T1000 (cell line): Measurements from ENCODE around the gene LOXHD1.
A peak's percentile ranks its signal among the peaks of the same experiment; 100 is the strongest.

Source experiments
- DNase-seq: peaks from one replicate; lab custom pipeline; 2025; ENCODE audit warnings: mixed read lengths; lab: John Stamatoyannopoulos, UW

Gene LOXHD1

GRCh38 chr18:46546111-46546640 is 110.8 kb downstream of the LOXHD1 start:
- DNase-seq = no peak

GRCh38 chr18:46542545-46542944 is 114.5 kb downstream of the LOXHD1 start:
- no peak for DNase-seq

- no peak for DNase-seq
Observed at GRCh38 chr18:46541626-46542189, 115.3 kb downstream of the LOXHD1 start.

- no peak for DNase-seq
Observed at GRCh38 chr18:46538376-46538775, 118.6 kb downstream of the LOXHD1 start.

GRCh38 chr18:46536215-46536874 is 120.7 kb downstream of the LOXHD1 start:
- no peak for DNase-seq

- no peak for DNase-seq
Observed at GRCh38 chr18:46531482-46531881, 125.5 kb downstream of the LOXHD1 start.

- DNase-seq = no peak
Observed at GRCh38 chr18:46528037-46528436, 129.0 kb downstream of the LOXHD1 start.

- DNase-seq = no peak
Observed at GRCh38 chr18:46519870-46520269, 137.2 kb downstream of the LOXHD1 start.

- no peak for DNase-seq
Observed at GRCh38 chr18:46518438-46518837, 138.6 kb downstream of the LOXHD1 start.

- DNase-seq = no peak
Observed at GRCh38 chr18:46516555-46516954, 140.5 kb downstream of the LOXHD1 start.

- no peak for DNase-seq
Observed at GRCh38 chr18:46510386-46510785, 146.6 kb downstream of the LOXHD1 start.

- DNase-seq = no peak
Observed at GRCh38 chr18:46509530-46509929, 147.5 kb downstream of the LOXHD1 start.

- DNase-seq = no peak
Observed at GRCh38 chr18:46506974-46507586, 149.9 kb downstream of the LOXHD1 start.

- no peak for DNase-seq
Observed at GRCh38 chr18:46502444-46502843, 154.6 kb downstream of the LOXHD1 start.

- peak; percentile 11 for DNase-seq
Observed at GRCh38 chr18:46497129-46497528, 159.9 kb downstream of the LOXHD1 start.

- no peak for DNase-seq
Observed at GRCh38 chr18:46488471-46489213, 168.4 kb downstream of the LOXHD1 start.

- no peak for DNase-seq
Observed at GRCh38 chr18:46485675-46486194, 171.3 kb downstream of the LOXHD1 start.

- no peak for DNase-seq
Observed at GRCh38 chr18:46484971-46485370, 172.0 kb downstream of the LOXHD1 start.

- no peak for DNase-seq
Observed at GRCh38 chr18:46482831-46483230, 174.2 kb downstream of the LOXHD1 start.

GRCh38 chr18:46481847-46482245 is 175.2 kb downstream of the LOXHD1 start:
- DNase-seq = no peak

GRCh38 chr18:46481048-46481846 is 175.8 kb downstream of the LOXHD1 start:
- DNase-seq = no peak
